ENCODE measurements around the gene ENOX2.
A peak's percentile ranks its signal among the peaks of the same experiment; 100 is the strongest.
"Not testable (repeated sequence)": the region's sequence is repeated elsewhere in the genome, so short reads cannot be mapped to it uniquely, and the experiment has no call there.

Gene ENOX2

GRCh38 chrX:130746077-130746476 lies 156.9 kb downstream of the ENOX2 start:
- no peak for DNase-seq

GRCh38 chrX:130741584-130741983 lies 161.4 kb downstream of the ENOX2 start:
- DNase-seq: no peak

GRCh38 chrX:130741151-130741550 lies 161.9 kb downstream of the ENOX2 start:
- peak; percentile 4 for DNase-seq

- no peak for DNase-seq
Measured at GRCh38 chrX:130738638-130739195, 164.3 kb downstream of the ENOX2 start.

GRCh38 chrX:130734713-130735112 lies 168.3 kb downstream of the ENOX2 start:
- no peak for DNase-seq

- no peak for DNase-seq
Measured at GRCh38 chrX:130728208-130728607, 174.8 kb downstream of the ENOX2 start.

- DNase-seq: no peak
Measured at GRCh38 chrX:130726661-130727060, 176.3 kb downstream of the ENOX2 start.

GRCh38 chrX:130725519-130725918 lies 177.5 kb downstream of the ENOX2 start:
- no peak for DNase-seq

GRCh38 chrX:130719413-130719812 lies 183.6 kb downstream of the ENOX2 start:
- DNase-seq: no peak

- no peak for DNase-seq
Measured at GRCh38 chrX:130718137-130718536, 184.9 kb downstream of the ENOX2 start.

GRCh38 chrX:130716781-130717413 lies 186.1 kb downstream of the ENOX2 start:
- no peak for DNase-seq

GRCh38 chrX:130716346-130716745 lies 186.7 kb downstream of the ENOX2 start:
- no peak for DNase-seq

GRCh38 chrX:130715299-130715698 lies 187.7 kb downstream of the ENOX2 start:
- peak; percentile 46 for DNase-seq

GRCh38 chrX:130714665-130715064 lies 188.3 kb downstream of the ENOX2 start:
- no peak for DNase-seq

- no peak for DNase-seq
Measured at GRCh38 chrX:130714135-130714534, 188.9 kb downstream of the ENOX2 start.

GRCh38 chrX:130709178-130709577 lies 193.8 kb downstream of the ENOX2 start:
- not testable (repeated sequence) for DNase-seq

- DNase-seq: no peak
Measured at GRCh38 chrX:130705591-130705990, 197.4 kb downstream of the ENOX2 start.

- peak; percentile 61 for DNase-seq
Measured at GRCh38 chrX:130704053-130705038, 198.7 kb downstream of the ENOX2 start.

- no peak for DNase-seq
Measured at GRCh38 chrX:130702867-130703707, 199.9 kb downstream of the ENOX2 start.

GRCh38 chrX:130700629-130701028 lies 202.4 kb downstream of the ENOX2 start:
- DNase-seq: no peak

- DNase-seq: no peak
Measured at GRCh38 chrX:130699618-130700017, 203.4 kb downstream of the ENOX2 start.

- DNase-seq: no peak
Measured at GRCh38 chrX:130696542-130696941, 206.5 kb downstream of the ENOX2 start.

- DNase-seq: no peak
Measured at GRCh38 chrX:130695931-130696330, 207.1 kb downstream of the ENOX2 start.

All from OCI-M1 (cell line).